Measurements from ENCODE around the gene ZNF561.

Gene ZNF561

DNA sequence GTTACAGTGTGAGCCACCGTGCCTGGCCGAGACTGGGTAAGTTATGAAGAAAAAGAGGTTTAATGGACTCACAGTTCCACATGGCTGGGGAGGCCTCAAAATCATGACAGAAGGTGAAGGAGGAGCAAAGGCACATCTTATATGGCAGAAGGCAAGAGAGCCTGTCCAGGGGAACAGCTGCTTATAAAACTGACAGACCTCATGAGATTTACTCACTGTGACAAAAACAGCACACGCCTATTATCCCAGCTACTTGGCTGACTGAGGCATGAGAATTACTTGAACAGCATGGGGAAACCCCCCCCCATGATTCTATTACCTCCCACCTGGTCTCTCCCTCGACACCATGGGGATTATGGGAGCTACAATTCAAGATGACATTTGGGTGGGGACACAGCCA, 23.4 kb upstream of the ZNF561 start:
- TF ChIP-seq, protein P1, sequence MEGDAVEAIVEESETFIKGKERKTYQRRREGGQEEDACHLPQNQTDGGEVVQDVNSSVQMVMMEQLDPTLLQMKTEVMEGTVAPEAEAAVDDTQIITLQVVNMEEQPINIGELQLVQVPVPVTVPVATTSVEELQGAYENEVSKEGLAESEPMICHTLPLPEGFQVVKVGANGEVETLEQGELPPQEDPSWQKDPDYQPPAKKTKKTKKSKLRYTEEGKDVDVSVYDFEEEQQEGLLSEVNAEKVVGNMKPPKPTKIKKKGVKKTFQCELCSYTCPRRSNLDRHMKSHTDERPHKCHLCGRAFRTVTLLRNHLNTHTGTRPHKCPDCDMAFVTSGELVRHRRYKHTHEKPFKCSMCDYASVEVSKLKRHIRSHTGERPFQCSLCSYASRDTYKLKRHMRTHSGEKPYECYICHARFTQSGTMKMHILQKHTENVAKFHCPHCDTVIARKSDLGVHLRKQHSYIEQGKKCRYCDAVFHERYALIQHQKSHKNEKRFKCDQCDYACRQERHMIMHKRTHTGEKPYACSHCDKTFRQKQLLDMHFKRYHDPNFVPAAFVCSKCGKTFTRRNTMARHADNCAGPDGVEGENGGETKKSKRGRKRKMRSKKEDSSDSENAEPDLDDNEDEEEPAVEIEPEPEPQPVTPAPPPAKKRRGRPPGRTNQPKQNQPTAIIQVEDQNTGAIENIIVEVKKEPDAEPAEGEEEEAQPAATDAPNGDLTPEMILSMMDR (IDR thresholded peaks at IDR 0.05; ENCODE audit: borderline replicate concordance, insufficient read depth, low read depth, low read length) = no peak
- no peak overlapping the region for H3K4me3 ChIP-seq (ENCODE audit: low read depth, low read length)

GRCh38 chr19:9641810-9642209, 20.8 kb upstream of the ZNF561 start:
- H3K4me3 ChIP-seq (ENCODE audit: low read depth, low read length) = no peak overlapping the region
- TF ChIP-seq, protein P1 (IDR thresholded peaks at IDR 0.05; ENCODE audit: borderline replicate concordance, insufficient read depth, low read depth, low read length) = no peak

- TF ChIP-seq, protein P1 (IDR thresholded peaks at IDR 0.05; ENCODE audit: borderline replicate concordance, insufficient read depth, low read depth, low read length) = no peak
- H3K4me3 ChIP-seq (ENCODE audit: low read depth, low read length) = no peak overlapping the region
Measured at GRCh38 chr19:9640956-9641355, 19.9 kb upstream of the ZNF561 start.

DNA sequence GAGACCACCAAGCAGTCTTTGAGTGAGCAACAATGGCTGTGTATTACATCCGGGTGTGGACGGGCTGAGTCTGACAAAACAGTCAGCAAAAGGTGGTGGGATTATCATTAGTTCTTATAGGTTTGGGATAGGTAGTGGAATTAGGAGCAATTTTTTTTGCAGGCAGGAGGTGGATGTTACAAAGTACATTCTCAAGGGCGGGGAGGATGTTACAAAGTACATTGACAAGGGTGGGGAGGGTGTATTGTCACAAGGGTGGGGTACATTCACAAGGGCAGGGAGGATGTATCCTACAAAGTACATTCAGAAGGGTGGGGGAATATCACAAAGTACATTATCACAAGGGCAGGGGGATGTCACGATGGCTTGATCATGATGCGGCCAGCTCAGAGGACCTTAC, 15.0 kb upstream of the ZNF561 start:
- no peak overlapping the region for H3K4me3 ChIP-seq (ENCODE audit: low read depth, low read length)
- TF ChIP-seq, protein P1 (IDR thresholded peaks at IDR 0.05; ENCODE audit: borderline replicate concordance, insufficient read depth, low read depth, low read length) = no peak

DNA sequence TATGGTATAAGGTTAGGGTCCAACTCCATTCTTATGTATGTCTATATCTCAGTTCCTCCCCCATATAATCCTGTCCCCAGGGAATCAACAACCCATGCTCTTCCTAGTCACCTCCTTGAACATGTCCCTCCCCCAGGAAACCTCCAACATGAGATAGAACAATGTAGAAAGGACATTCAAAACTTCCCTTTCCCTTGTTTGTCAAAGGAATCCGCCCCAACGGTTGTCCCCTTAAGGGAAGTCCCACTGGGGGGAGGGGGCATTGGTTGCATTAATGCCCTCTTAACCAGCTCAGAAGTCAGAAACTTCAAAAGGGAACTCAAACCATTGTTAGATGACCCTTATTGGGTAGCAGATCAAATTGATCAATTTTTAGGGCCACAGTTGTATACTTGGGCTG, 6.8 kb upstream of the ZNF561 start:
- TF ChIP-seq, protein P1 (IDR thresholded peaks at IDR 0.05; ENCODE audit: borderline replicate concordance, insufficient read depth, low read depth, low read length) = no peak
- no peak overlapping the region for H3K4me3 ChIP-seq (ENCODE audit: low read depth, low read length)

- TF ChIP-seq, protein P1 (IDR thresholded peaks at IDR 0.05; ENCODE audit: borderline replicate concordance, insufficient read depth, low read depth, low read length) = no peak
Measured at GRCh38 chr19:9622531-9622930, 1.5 kb upstream of the ZNF561 start.

GRCh38 chr19:9620842-9621155, 233 bp downstream of the ZNF561 start:
- TF ChIP-seq, protein P1 (IDR thresholded peaks at IDR 0.05; ENCODE audit: borderline replicate concordance, insufficient read depth, low read depth, low read length) = no peak
- H3K4me3 ChIP-seq (ENCODE audit: low read depth, low read length) = peak overlapping the region; percentile 90

More at GRCh38 chr19:9622531-9622930, 1.5 kb upstream of the ZNF561 start:
- no peak overlapping the region for H3K4me3 ChIP-seq (ENCODE audit: low read depth, low read length)
